IMR-90 (cell line): Measurements from ENCODE around the gene LAMA5.

Experiments used
- BHLHE40 ChIP-seq: fragments of 150-350 bp; IDR thresholded peaks from 2 replicates; pipeline ENCODE4 v1.6.1; 2016; ENCODE audit warnings: mild to moderate bottlenecking, low read depth, low read length
- CHD1 ChIP-seq: IDR thresholded peaks from 2 replicates; pipeline ENCODE4 v1.6.1; 2012; ENCODE audit warnings: low read depth, low read length, improper control_type of control experiment
- CTCF ChIP-seq: conservative IDR thresholded peaks from 2 replicates; pipeline ENCODE4 v1.5.1; 2012; ENCODE audit warnings: mild to moderate bottlenecking, low read depth, low read length, improper control_type of control experiment
- FOS ChIP-seq: fragments of 150-350 bp; IDR thresholded peaks from 2 replicates; pipeline ENCODE4 v1.6.1; 2016; ENCODE audit warnings: low read depth, low read length
- MAFK ChIP-seq: IDR thresholded peaks from 2 replicates; pipeline ENCODE4 v1.6.1; 2012; ENCODE audit warnings: low read depth, low read length, improper control_type of control experiment
- MAZ ChIP-seq: IDR thresholded peaks from 2 replicates; pipeline ENCODE4 v1.6.1; 2012; ENCODE audit warnings: low read depth, mild to moderate bottlenecking, low read length, improper control_type of control experiment, moderate library complexity, borderline replicate concordance
- MXI1 ChIP-seq: IDR thresholded peaks from 2 replicates; pipeline ENCODE4 v1.6.1; 2012; ENCODE audit warnings: low read depth, mild to moderate bottlenecking, low read length, moderate library complexity, borderline replicate concordance
- NFE2L2 ChIP-seq: fragments of 150-350 bp; IDR thresholded peaks from 2 replicates; pipeline ENCODE4 v1.6.1; 2016; ENCODE audit warnings: low read depth, mild to moderate bottlenecking, low read length
- POLR2A ChIP-seq: IDR thresholded peaks from 2 replicates; pipeline ENCODE4 v1.6.1; 2012; ENCODE audit warnings: mild to moderate bottlenecking, low read depth, low read length
- RAD21 ChIP-seq: IDR thresholded peaks from 2 replicates; pipeline ENCODE4 v1.6.1; 2012; ENCODE audit warnings: low read length, improper control_type of control experiment
- RCOR1 ChIP-seq: IDR thresholded peaks from 2 replicates; pipeline ENCODE4 v1.6.1; 2012; ENCODE audit warnings: mild to moderate bottlenecking, low read length, improper control_type of control experiment; ENCODE audit not compliant: insufficient replicate concordance
- RFX5 ChIP-seq: IDR thresholded peaks from 2 replicates; pipeline ENCODE4 v1.8.0; 2012; ENCODE audit warnings: low read depth, mild to moderate bottlenecking, low read length, moderate library complexity
- SMC3 ChIP-seq: fragments of 150-350 bp; IDR thresholded peaks from 2 replicates; pipeline ENCODE4 v1.6.1; 2016; ENCODE audit warnings: low read depth, mild to moderate bottlenecking, antibody characterized with exemption, low read length, moderate library complexity
- USF2 ChIP-seq: fragments of 150-350 bp; IDR thresholded peaks from 2 replicates; pipeline ENCODE4 v1.6.1; 2017; ENCODE audit warnings: mild to moderate bottlenecking, antibody characterized with exemption, low read length, low read depth

GRCh38 chr20:62377615-62378178 lies 10.6 kb upstream of the LAMA5 start:
- TF ChIP-seq CTCF (no peak), POLR2A (no peak), NFE2L2 (no peak), CHD1 (no peak), RFX5 (no peak), USF2 (no peak), MXI1 (no peak), MAZ (no peak), FOS (no peak), RAD21 (no peak), SMC3 (no peak), BHLHE40 (no peak), MAFK (no peak), RCOR1 (no peak)
